ENCODE measurements around the gene OXT. TPM values are rescaled to one million over a fixed set of nuclear protein-coding genes. Genes with fewer than 3 reads are reported as not detected.
A peak's percentile ranks its signal among the peaks of the same experiment; 100 is the strongest.

Gene OXT
- total and polyA plus RNA-seq, 2 of the 8 experiments (the other 6 are each of a cell fraction or from before 2014, with no cell fraction given): not detected

DNA sequence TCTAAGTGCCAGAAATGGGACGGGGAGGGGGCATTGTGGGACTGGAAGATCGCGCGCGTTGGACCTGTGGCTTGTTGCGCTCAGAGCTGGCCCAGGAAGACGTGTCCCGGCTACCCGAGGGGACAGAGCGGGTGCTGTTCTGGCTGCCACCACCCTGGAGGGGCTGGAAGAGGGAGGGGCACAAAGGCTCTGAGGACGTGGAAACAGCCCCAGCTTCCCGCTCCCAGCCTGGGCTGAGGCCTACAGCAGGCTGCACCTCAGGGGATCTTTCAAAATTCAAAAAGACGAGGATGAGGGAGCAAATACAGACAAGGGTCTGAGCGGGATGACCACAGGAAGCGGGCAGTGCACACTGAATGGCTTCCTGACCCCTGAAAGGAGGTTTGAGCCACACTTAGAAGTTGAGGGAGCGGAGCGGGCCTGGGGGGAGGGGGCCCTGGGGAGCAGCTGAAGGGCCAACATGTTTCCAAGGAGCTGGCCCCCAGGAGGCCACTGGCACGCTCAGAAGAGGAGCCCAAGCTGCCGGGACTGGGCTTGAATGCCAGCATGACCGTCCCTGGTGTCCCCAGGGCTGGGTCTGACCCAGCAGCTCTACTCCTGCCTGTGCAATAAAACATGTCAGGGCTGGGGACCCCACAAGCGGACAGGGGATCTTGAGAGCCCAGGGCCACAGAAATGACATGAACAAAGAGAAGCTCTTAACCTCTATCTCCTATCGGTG, 1.3 kb downstream of the OXT start:
- H4K20me1 ChIP-seq (replicated peaks in 1 of 2; ENCODE audit: control insufficient read depth in 1 of 2, insufficient read depth in 2 of 2, low read length in 2 of 2): no peaks in the 10 kb centered on the region
- H2BK5ac ChIP-seq (ENCODE audit: low read depth, low read length): 0 out of 2 replicates have a peak overlapping the region, but pooled peaks have one; percentile 66
- H3K79me2 ChIP-seq (ENCODE audit: control insufficient read depth in 1 of 2, insufficient read depth in 2 of 2, low read length in 2 of 2): no peaks in the 10 kb centered on the region
- H3K4me3 ChIP-seq (ENCODE audit: extremely low read depth in 1 of 4, insufficient read depth in 2 of 4, low read depth in 3 of 4, low read length in 4 of 4): peak overlapping the region in 3 of 4 experiments; percentile 14 to 61 (median 19); a peak in 5 of 8 replicates
- ChIA-PET POLR2A (ENCODE audit: partially characterized antibody) (interaction anchor here (1.0 to 1.8 kb wide), 8 partner anchors 9 to 128 kb away, joined by 3 to 6 read pairs (median 4); partner anchors contain the start of genes GNRH2 and MRPS26), CTCF (ENCODE audit: partially characterized antibody) (interaction anchor here (1.0 to 2.3 kb wide), 6 partner anchors 12 to 96 kb away, joined by 3 to 8 read pairs (median 6); no protein-coding TSS in a partner anchor)
- H2BK20ac ChIP-seq (ENCODE audit: low read length): peak overlapping the region; percentile 48; the same call in 1 of the 2 replicates
- no peak overlapping the region for H3K14ac ChIP-seq (ENCODE audit: insufficient read length)
- peak overlapping the region; percentile 85; the same call in 1 of the 2 replicates for H4K8ac ChIP-seq (ENCODE audit: extremely low read depth, insufficient read depth, low read length)
- peak overlapping the region; percentile 6; the same call in 1 of the 2 replicates for H2AFZ ChIP-seq (ENCODE audit: low read length)
- no peak for FAIRE-seq
- 0 out of 2 replicates have a peak overlapping the region, but pooled peaks have one; percentile 39 for H2AK5ac ChIP-seq (ENCODE audit: low read depth, low read length)
- H4K91ac ChIP-seq (replicated peaks; ENCODE audit: insufficient read length, low read length): no peak overlapping the region
- H3K4ac ChIP-seq (replicated peaks; ENCODE audit: insufficient read length, low read depth, low read length): peak overlapping the region; percentile 85
- peaks cover 2 to 5% of the 10 kb centered on the region in 2 experiments; a peak in 2 of 4 replicates for H3K9me3 ChIP-seq (ENCODE audit: insufficient read depth in 2 of 2, low read depth in 1 of 2, low read length in 1 of 2)
- H2BK120ac ChIP-seq (replicated peaks; ENCODE audit: low read depth, low read length): no peak overlapping the region
- H3K27me3 ChIP-seq (replicated peaks in 1 of 4; ENCODE audit: control insufficient read depth in 3 of 4, extremely low read depth in 1 of 4, insufficient read depth in 3 of 4, low read length in 3 of 4): peaks cover 11 to 30% (median 27%) of the 10 kb centered on the region in 4 experiments
- H3K9ac ChIP-seq (replicated peaks in 1 of 4; ENCODE audit: extremely low read depth in 1 of 4, low read depth in 3 of 4, low read length in 3 of 4): no peak overlapping the region
- peak overlapping the region; percentile 71; the same call in 1 of the 2 replicates for H3K18ac ChIP-seq (ENCODE audit: extremely low read depth, low read length)
- H3K4me1 ChIP-seq (replicated peaks in 1 of 4; ENCODE audit: control insufficient read depth in 3 of 4, insufficient read depth in 4 of 4, low read length in 3 of 4): peaks cover 0 to 8% (median 3%) of the 10 kb centered on the region in 4 experiments; a peak in 5 of 7 replicates
- H2BK12ac ChIP-seq (ENCODE audit: low read depth, low read length): no peak overlapping the region
- 78% methylated on average over 21 of the region's 22 CpGs; no CpG with 5 or more reads in 1 of the 2 experiments for WGBS, 2 experiments (ENCODE audit: extremely low coverage in 1 of 2, insufficient coverage in 1 of 2, insufficient read length in 1 of 2, insufficient replicate concordance in 2 of 2, low coverage in 1 of 2, low lambda C conversion rate in 2 of 2, missing lambda C conversion rate in 1 of 2)
- no peak overlapping the region for H2BK15ac ChIP-seq (ENCODE audit: low read length)
- H3K23ac ChIP-seq (ENCODE audit: insufficient read length): no peak overlapping the region
- no peak for DNase-seq (ENCODE audit: low read depth in 1 of 2, low spot score in 2 of 2)
- peaks cover 3% of the 10 kb centered on the region; the same call in 1 of the 2 replicates for H3K23me2 ChIP-seq (ENCODE audit: low read depth, low read length)
- TF ChIP-seq EZH2 (IDR thresholded peaks at IDR 0.05; ENCODE audit: low read depth, low read length, severe bottlenecking) (peak; percentile 10), NRF1 (IDR thresholded peaks at IDR 0.05; ENCODE audit: low read depth, low read length) (no peak), SUZ12 (IDR thresholded peaks at IDR 0.05; ENCODE audit: low read length) (0 out of 2 replicates have a peak, but pooled peaks have one; percentile 5), KDM1A (IDR thresholded peaks at IDR 0.05; ENCODE audit: borderline replicate concordance, low read length) (no peak), CEBPB (IDR thresholded peaks at IDR 0.05; ENCODE audit: low read depth, low read length) (no peak)
- H3K56ac ChIP-seq (replicated peaks; ENCODE audit: insufficient read length, low read depth, low read length): no peak overlapping the region
- H3K79me1 ChIP-seq (ENCODE audit: low read depth, low read length): no peaks in the 10 kb centered on the region
- H4K5ac ChIP-seq (ENCODE audit: insufficient read length, low read depth, low read length): no peak overlapping the region
- H3K36me3 ChIP-seq (ENCODE audit: control insufficient read depth in 2 of 4, insufficient read depth in 4 of 4, low read length in 3 of 4): no peaks in the 10 kb centered on the region
- H3K4me2 ChIP-seq (ENCODE audit: insufficient read depth in 1 of 2, low read depth in 2 of 2, low read length in 2 of 2): peak overlapping the region; percentile 46 to 72
- H3K27ac ChIP-seq (ENCODE audit: low read depth, low read length): no peak overlapping the region

Measured in H1 (cell line).